HG02588 (cell line): ENCODE results near the gene STX2.

ENCODE experiments used
- ATAC-seq: cut with Tn5 transposase; IDR thresholded peaks from one replicate; pipeline ENCODE4 v1.9.1; 2021; ENCODE audit warnings: mild to moderate bottlenecking, moderate library complexity; ENCODE audit not compliant: unreplicated experiment

Gene STX2

GRCh38 chr12:130831876-130832405 lies 7.1 kb downstream of the STX2 start:
- no peak for ATAC-seq

- ATAC-seq, result no peak
Observed at GRCh38 chr12:130831246-130831645, 7.8 kb downstream of the STX2 start.

- no peak for ATAC-seq
Observed at GRCh38 chr12:130830246-130830551, 8.9 kb downstream of the STX2 start.

- no peak for ATAC-seq
Observed at GRCh38 chr12:130829391-130830245, 9.4 kb downstream of the STX2 start.

GRCh38 chr12:130828895-130829294 lies 10.2 kb downstream of the STX2 start:
- no peak for ATAC-seq

GRCh38 chr12:130827432-130827831 lies 11.6 kb downstream of the STX2 start:
- ATAC-seq, result no peak

- no peak for ATAC-seq
Observed at GRCh38 chr12:130826151-130826801, 12.8 kb downstream of the STX2 start.

GRCh38 chr12:130825771-130826150 lies 13.3 kb downstream of the STX2 start:
- no peak for ATAC-seq

- no peak for ATAC-seq
Observed at GRCh38 chr12:130819681-130820080, 19.4 kb downstream of the STX2 start.

- ATAC-seq, result peak; percentile 82
Observed at GRCh38 chr12:130818635-130819576, 20.1 kb downstream of the STX2 start.

GRCh38 chr12:130818272-130818634 lies 20.8 kb downstream of the STX2 start:
- no peak for ATAC-seq

GRCh38 chr12:130817804-130818203 lies 21.2 kb downstream of the STX2 start:
- no peak for ATAC-seq

- ATAC-seq, result no peak
Observed at GRCh38 chr12:130816097-130816496, 23.0 kb downstream of the STX2 start.

- ATAC-seq, result no peak
Observed at GRCh38 chr12:130815028-130815741, 23.9 kb downstream of the STX2 start.

GRCh38 chr12:130813949-130814348 lies 25.1 kb downstream of the STX2 start:
- no peak for ATAC-seq

GRCh38 chr12:130813436-130813835 lies 25.6 kb downstream of the STX2 start:
- no peak for ATAC-seq

GRCh38 chr12:130809791-130810190 lies 29.3 kb downstream of the STX2 start:
- ATAC-seq, result no peak

GRCh38 chr12:130807309-130807708 lies 31.7 kb downstream of the STX2 start:
- ATAC-seq, result no peak

- ATAC-seq, result no peak
Observed at GRCh38 chr12:130806574-130806973, 32.5 kb downstream of the STX2 start.

GRCh38 chr12:130805635-130806034 lies 33.4 kb downstream of the STX2 start:
- no peak for ATAC-seq

- no peak for ATAC-seq
Observed at GRCh38 chr12:130804216-130804615, 34.8 kb downstream of the STX2 start.
